GM23338 (cell line): ENCODE results near the gene FAM234A. TPM values are rescaled to one million over a fixed set of nuclear protein-coding genes. Genes with fewer than 3 reads are reported as not detected.

ENCODE experiments used
- ATAC-seq: fragments of 200-7000 bp; cut with Tn5 transposase; 3 replicates; pipeline ENCODE4 v1.9.1; 2020
- DNase-seq: peaks from one replicate; pipeline ENCODE4 v3.0.0-alpha.2; 2015; ENCODE audit warnings: low spot score
- H2AFZ ChIP-seq: fragments of 200-600 bp; sonication (generic); 2 replicates; pipeline ENCODE4 v1.8.0; 2016; ENCODE audit warnings: antibody characterized with exemption, mild to moderate bottlenecking, moderate library complexity
- H3F3A ChIP-seq: fragments of 200-600 bp; sonication (generic); replicated peaks from 2 replicates; pipeline ENCODE4 v1.8.0; 2017; ENCODE audit warnings: antibody characterized with exemption, mixed run types, low read depth
- H3K27ac ChIP-seq: fragments of 200-600 bp; sonication (generic); 2 replicates; pipeline ENCODE4 v1.6.1; 2016; ENCODE audit warnings: low read depth
- H3K27me3 ChIP-seq: fragments of 200-600 bp; sonication (generic); 2 replicates; pipeline ENCODE4 v1.8.0; 2016; ENCODE audit warnings: mild to moderate bottlenecking, mixed run types, moderate library complexity; ENCODE audit not compliant: insufficient read depth
- H3K36me3 ChIP-seq: fragments of 200-600 bp; sonication (generic); 2 replicates; pipeline ENCODE4 v1.8.0; 2016; ENCODE audit warnings: mild to moderate bottlenecking; ENCODE audit not compliant: insufficient read depth
- H3K4me1 ChIP-seq: fragments of 200-600 bp; sonication (generic); 2 replicates; pipeline ENCODE4 v1.8.0; 2016; ENCODE audit warnings: mild to moderate bottlenecking, moderate library complexity; ENCODE audit not compliant: insufficient read depth
- H3K4me2 ChIP-seq: fragments of 200-600 bp; sonication (generic); 2 replicates; pipeline ENCODE4 v1.7.1; 2017; ENCODE audit warnings: mixed run types
- H3K4me3 ChIP-seq: fragments of 200-600 bp; sonication (generic); 2 replicates; pipeline ENCODE4 v1.6.1; 2016; ENCODE audit warnings: mixed run types
- H3K79me2 ChIP-seq: fragments of 200-600 bp; sonication (generic); replicated peaks from 2 replicates; pipeline ENCODE4 v1.8.0; 2017; ENCODE audit warnings: mild to moderate bottlenecking; ENCODE audit not compliant: insufficient read depth
- H3K9me2 ChIP-seq: fragments of 200-600 bp; sonication (generic); 2 replicates; pipeline ENCODE4 v1.8.0; 2017; ENCODE audit not compliant: insufficient read depth
- H4K20me1 ChIP-seq: fragments of 200-600 bp; sonication (generic); replicated peaks from 2 replicates; pipeline ENCODE4 v1.8.0; 2017; ENCODE audit warnings: mild to moderate bottlenecking; ENCODE audit not compliant: insufficient read depth
- H3K27ac Mint-ChIP-seq: 2 replicates; pipeline ENCODE4 v1.8.0; 2020; ENCODE audit warnings: inconsistent platforms, mild to moderate bottlenecking, moderate library complexity, mixed read lengths
- H3K27me3 Mint-ChIP-seq: 3 replicates; pipeline ENCODE4 v1.8.0; 2022; ENCODE audit warnings: low read depth, mild to moderate bottlenecking, moderate library complexity, mixed read lengths, inconsistent platforms; ENCODE audit not compliant: insufficient read depth, poor library complexity
- H3K36me3 Mint-ChIP-seq: 3 replicates; pipeline ENCODE4 v1.8.0; 2021; ENCODE audit warnings: low read depth, mild to moderate bottlenecking, inconsistent platforms, moderate library complexity, mixed read lengths
- H3K4me1 Mint-ChIP-seq: 3 replicates; pipeline ENCODE4 v1.8.0; 2020; ENCODE audit warnings: mild to moderate bottlenecking, inconsistent platforms, mixed read lengths
- H3K4me3 Mint-ChIP-seq: 3 replicates; pipeline ENCODE4 v1.8.0; 2021; ENCODE audit warnings: moderate library complexity, mild to moderate bottlenecking, inconsistent platforms, mixed read lengths
- H3K9me3 Mint-ChIP-seq: 3 replicates; pipeline ENCODE4 v1.8.0; 2020; ENCODE audit warnings: moderate library complexity, mild to moderate bottlenecking, inconsistent platforms, mixed read lengths
- EZH2 ChIP-seq: fragments of 200-600 bp; sonication (generic); IDR thresholded peaks from one replicate; pipeline ENCODE4 v1.8.0; 2017; ENCODE audit warnings: antibody characterized with exemption, mild to moderate bottlenecking, low read depth; ENCODE audit not compliant: unreplicated experiment
- EZH2phosphoT487 ChIP-seq: fragments of 200-600 bp; sonication (generic); IDR thresholded peaks from one replicate; pipeline ENCODE4 v1.8.1; 2018; ENCODE audit warnings: antibody characterized with exemption; ENCODE audit not compliant: unreplicated experiment
- STAT1 ChIP-seq: IDR thresholded peaks from one replicate; pipeline ENCODE4 v1.6.1; 2016; ENCODE audit warnings: antibody characterized with exemption; ENCODE audit not compliant: unreplicated experiment
- ZNF331 ChIP-seq: fragments of 250-450 bp; sonication (Bioruptor Pico); IDR thresholded peaks from 2 replicates; pipeline ENCODE4 v1.5.0; 2020; ENCODE audit warnings: low read depth, mild to moderate bottlenecking, moderate library complexity
- polyA plus RNA-seq: library from polyadenylated mRNA; unstranded; fragments of >200 nt; fragmentation: Nextera tagmentation; extraction: Ambion mirVana; gene quantifications from 2 replicates; pipeline ENCODE4 v1.2.1, GENCODE V29; 2016
- total RNA-seq: library from RNA; depleted of rRNA; stranded (reverse); fragments of >200 nt; shearing (Covaris generic); gene quantifications from 2 replicates; pipeline ENCODE4 v1.2.3, GENCODE V29; 2014
- TF ChIP-seq, protein P1 (sequence below): fragments of 250-450 bp; sonication (Bioruptor Pico); IDR thresholded peaks from 2 replicates; pipeline ENCODE4 v1.5.0; 2020; ENCODE audit warnings: mild to moderate bottlenecking, moderate library complexity
- TF ChIP-seq, protein P2 (sequence below): IDR thresholded peaks from one replicate; pipeline ENCODE4 v1.6.1; 2018; ENCODE audit warnings: antibody characterized with exemption; ENCODE audit not compliant: unreplicated experiment

Gene FAM234A
- total and polyA plus RNA-seq, 2 experiments from 2014 or later = 41.9 to 128 TPM

DNA sequence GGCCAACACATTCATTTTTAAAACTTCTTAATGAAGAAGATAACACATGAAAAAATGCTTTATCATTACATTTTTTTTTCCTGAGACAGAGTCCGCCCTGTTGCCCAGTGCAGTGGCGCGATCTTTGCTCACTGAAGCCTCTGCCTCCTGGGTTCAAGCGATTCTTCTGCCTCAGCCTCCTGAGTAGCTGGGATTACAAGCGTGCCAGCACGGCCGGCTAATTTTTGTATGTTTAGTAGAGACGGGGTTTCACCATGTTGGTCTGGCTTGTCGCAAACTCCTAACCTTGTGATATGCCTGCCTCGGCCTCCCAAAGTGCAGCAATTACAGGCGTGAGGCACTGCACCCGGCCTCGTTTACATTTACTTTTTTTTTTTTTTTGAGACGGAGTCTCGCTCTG is 41.2 kb upstream of the FAM234A start (continued):
- TF ChIP-seq, protein P1, sequence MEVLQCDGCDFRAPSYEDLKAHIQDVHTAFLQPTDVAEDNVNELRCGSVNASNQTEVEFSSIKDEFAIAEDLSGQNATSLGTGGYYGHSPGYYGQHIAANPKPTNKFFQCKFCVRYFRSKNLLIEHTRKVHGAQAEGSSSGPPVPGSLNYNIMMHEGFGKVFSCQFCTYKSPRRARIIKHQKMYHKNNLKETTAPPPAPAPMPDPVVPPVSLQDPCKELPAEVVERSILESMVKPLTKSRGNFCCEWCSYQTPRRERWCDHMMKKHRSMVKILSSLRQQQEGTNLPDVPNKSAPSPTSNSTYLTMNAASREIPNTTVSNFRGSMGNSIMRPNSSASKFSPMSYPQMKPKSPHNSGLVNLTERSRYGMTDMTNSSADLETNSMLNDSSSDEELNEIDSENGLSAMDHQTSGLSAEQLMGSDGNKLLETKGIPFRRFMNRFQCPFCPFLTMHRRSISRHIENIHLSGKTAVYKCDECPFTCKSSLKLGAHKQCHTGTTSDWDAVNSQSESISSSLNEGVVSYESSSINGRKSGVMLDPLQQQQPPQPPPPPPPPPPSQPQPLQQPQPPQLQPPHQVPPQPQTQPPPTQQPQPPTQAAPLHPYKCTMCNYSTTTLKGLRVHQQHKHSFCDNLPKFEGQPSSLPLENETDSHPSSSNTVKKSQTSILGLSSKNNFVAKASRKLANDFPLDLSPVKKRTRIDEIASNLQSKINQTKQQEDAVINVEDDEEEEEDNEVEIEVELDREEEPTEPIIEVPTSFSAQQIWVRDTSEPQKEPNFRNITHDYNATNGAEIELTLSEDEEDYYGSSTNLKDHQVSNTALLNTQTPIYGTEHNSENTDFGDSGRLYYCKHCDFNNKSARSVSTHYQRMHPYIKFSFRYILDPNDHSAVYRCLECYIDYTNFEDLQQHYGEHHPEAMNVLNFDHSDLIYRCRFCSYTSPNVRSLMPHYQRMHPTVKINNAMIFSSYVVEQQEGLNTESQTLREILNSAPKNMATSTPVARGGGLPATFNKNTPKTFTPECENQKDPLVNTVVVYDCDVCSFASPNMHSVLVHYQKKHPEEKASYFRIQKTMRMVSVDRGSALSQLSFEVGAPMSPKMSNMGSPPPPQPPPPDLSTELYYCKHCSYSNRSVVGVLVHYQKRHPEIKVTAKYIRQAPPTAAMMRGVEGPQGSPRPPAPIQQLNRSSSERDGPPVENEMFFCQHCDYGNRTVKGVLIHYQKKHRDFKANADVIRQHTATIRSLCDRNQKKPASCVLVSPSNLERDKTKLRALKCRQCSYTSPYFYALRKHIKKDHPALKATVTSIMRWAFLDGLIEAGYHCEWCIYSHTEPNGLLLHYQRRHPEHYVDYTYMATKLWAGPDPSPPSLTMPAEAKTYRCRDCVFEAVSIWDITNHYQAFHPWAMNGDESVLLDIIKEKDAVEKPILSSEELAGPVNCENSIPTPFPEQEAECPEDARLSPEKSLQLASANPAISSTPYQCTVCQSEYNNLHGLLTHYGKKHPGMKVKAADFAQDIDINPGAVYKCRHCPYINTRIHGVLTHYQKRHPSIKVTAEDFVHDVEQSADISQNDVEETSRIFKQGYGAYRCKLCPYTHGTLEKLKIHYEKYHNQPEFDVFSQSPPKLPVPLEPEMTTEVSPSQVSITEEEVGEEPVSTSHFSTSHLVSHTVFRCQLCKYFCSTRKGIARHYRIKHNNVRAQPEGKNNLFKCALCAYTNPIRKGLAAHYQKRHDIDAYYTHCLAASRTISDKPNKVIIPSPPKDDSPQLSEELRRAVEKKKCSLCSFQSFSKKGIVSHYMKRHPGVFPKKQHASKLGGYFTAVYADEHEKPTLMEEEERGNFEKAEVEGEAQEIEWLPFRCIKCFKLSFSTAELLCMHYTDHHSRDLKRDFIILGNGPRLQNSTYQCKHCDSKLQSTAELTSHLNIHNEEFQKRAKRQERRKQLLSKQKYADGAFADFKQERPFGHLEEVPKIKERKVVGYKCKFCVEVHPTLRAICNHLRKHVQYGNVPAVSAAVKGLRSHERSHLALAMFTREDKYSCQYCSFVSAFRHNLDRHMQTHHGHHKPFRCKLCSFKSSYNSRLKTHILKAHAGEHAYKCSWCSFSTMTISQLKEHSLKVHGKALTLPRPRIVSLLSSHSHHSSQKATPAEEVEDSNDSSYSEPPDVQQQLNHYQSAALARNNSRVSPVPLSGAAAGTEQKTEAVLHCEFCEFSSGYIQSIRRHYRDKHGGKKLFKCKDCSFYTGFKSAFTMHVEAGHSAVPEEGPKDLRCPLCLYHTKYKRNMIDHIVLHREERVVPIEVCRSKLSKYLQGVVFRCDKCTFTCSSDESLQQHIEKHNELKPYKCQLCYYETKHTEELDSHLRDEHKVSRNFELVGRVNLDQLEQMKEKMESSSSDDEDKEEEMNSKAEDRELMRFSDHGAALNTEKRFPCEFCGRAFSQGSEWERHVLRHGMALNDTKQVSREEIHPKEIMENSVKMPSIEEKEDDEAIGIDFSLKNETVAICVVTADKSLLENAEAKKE (CRISPR knock-in tag) = no peak
- TF ChIP-seq EZH2phosphoT487 = no peak

DNA sequence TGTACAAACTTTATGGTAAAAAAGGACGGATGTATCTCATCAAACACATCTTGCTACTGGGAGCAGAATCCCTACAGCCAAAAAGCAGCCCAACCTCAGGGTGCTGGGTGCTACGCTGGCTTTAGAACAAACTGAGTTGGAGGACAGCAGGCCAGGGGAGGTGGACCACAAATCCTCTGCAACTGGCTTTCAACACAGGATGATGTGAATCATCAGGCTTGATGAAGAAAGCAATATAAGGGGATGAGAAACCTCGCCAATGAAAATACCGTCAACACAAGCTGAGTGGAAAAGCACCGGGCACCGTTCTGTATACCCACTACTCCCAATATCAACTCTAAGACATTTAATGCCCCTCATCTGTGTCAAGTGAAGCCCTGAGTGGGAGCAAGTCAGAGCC is 40.1 kb upstream of the FAM234A start:
- no peak overlapping the region for H3K4me3 Mint-ChIP-seq
- Histone ChIP-seq H3K79me2 (peaks cover 16% of the 10 kb centered on the region; the same call in 1 of the 2 replicates), H2AFZ (no peak overlapping the region), H3K36me3 (peaks cover 90% of the 10 kb centered on the region), H3K27ac (no peak overlapping the region), H4K20me1 (peaks cover 17% of the 10 kb centered on the region), H3K27me3 (no peaks in the 10 kb centered on the region), H3K4me1 (no peaks in the 10 kb centered on the region), H3K4me3 (no peak overlapping the region), H3F3A (peaks cover 38% of the 10 kb centered on the region), H3K4me2 (no peak overlapping the region), H3K9me2 (no peaks in the 10 kb centered on the region)
- no peak overlapping the region for H3K27ac Mint-ChIP-seq
- H3K9me3 Mint-ChIP-seq = no peaks in the 10 kb centered on the region
- H3K27me3 Mint-ChIP-seq = peaks cover 2% of the 10 kb centered on the region
- ATAC-seq (no peak), DNase-seq (no peak)
- no peaks in the 10 kb centered on the region for H3K4me1 Mint-ChIP-seq
- peaks cover 93% of the 10 kb centered on the region for H3K36me3 Mint-ChIP-seq
- TF ChIP-seq, protein P1 (CRISPR knock-in tag) = no peak
- TF ChIP-seq STAT1 (no peak), EZH2 (no peak), ZNF331 (CRISPR knock-in tag) (no peak)
- TF ChIP-seq, protein P2, sequence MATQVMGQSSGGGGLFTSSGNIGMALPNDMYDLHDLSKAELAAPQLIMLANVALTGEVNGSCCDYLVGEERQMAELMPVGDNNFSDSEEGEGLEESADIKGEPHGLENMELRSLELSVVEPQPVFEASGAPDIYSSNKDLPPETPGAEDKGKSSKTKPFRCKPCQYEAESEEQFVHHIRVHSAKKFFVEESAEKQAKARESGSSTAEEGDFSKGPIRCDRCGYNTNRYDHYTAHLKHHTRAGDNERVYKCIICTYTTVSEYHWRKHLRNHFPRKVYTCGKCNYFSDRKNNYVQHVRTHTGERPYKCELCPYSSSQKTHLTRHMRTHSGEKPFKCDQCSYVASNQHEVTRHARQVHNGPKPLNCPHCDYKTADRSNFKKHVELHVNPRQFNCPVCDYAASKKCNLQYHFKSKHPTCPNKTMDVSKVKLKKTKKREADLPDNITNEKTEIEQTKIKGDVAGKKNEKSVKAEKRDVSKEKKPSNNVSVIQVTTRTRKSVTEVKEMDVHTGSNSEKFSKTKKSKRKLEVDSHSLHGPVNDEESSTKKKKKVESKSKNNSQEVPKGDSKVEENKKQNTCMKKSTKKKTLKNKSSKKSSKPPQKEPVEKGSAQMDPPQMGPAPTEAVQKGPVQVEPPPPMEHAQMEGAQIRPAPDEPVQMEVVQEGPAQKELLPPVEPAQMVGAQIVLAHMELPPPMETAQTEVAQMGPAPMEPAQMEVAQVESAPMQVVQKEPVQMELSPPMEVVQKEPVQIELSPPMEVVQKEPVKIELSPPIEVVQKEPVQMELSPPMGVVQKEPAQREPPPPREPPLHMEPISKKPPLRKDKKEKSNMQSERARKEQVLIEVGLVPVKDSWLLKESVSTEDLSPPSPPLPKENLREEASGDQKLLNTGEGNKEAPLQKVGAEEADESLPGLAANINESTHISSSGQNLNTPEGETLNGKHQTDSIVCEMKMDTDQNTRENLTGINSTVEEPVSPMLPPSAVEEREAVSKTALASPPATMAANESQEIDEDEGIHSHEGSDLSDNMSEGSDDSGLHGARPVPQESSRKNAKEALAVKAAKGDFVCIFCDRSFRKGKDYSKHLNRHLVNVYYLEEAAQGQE = no peak
